LNCaP clone FGC (cell line): ENCODE data around the gene DOP1B.

Source experiments
- DNase-seq: peaks from one replicate; pipeline ENCODE4 v3.0.0-alpha.2; 2011; ENCODE audit warnings: low read depth
- H3K4me3 ChIP-seq: 2 replicates; pipeline ENCODE4 v1.5.1; 2011; ENCODE audit warnings: mild to moderate bottlenecking, low read depth, low read length, control low read depth
- CTCF ChIP-seq: IDR thresholded peaks from 2 replicates; pipeline ENCODE4 v1.5.1; 2012; ENCODE audit warnings: mild to moderate bottlenecking; ENCODE audit not compliant: control insufficient read depth, insufficient read depth; ENCODE audit errors: extremely low read depth

DOP1B gene

GRCh38 chr21:36186081-36186480, 29.5 kb downstream of the DOP1B start:
- no peak for TF ChIP-seq CTCF
- no peak for DNase-seq
- no peak overlapping the region for H3K4me3 ChIP-seq

GRCh38 chr21:36186506-36187399, 30.1 kb downstream of the DOP1B start:
- no peak for DNase-seq
- TF ChIP-seq CTCF, result no peak

GRCh38 chr21:36188081-36188681, 31.6 kb downstream of the DOP1B start:
- TF ChIP-seq CTCF, result peak; percentile 31; the same call in 1 of the 2 replicates
- H3K4me3 ChIP-seq, result peak overlapping the region; percentile 32
- DNase-seq, result peak; percentile 99

More at GRCh38 chr21:36186506-36187399, 30.1 kb downstream of the DOP1B start:
- H3K4me3 ChIP-seq, result no peak overlapping the region

GRCh38 chr21:36188937-36189336, 32.3 kb downstream of the DOP1B start:
- H3K4me3 ChIP-seq, result no peak overlapping the region
- TF ChIP-seq CTCF, result no peak
- DNase-seq, result no peak

- no peak for TF ChIP-seq CTCF
- DNase-seq, result no peak
- H3K4me3 ChIP-seq, result no peak overlapping the region
Measured at GRCh38 chr21:36190736-36191135, 34.1 kb downstream of the DOP1B start.

- H3K4me3 ChIP-seq, result no peak overlapping the region
- DNase-seq, result no peak
- TF ChIP-seq CTCF, result no peak
Measured at GRCh38 chr21:36193200-36193599, 36.6 kb downstream of the DOP1B start.
